HCT116 (cell line): Measurements from ENCODE around the gene ATP8B4.

Experiments used
- EGR1 ChIP-seq: IDR thresholded peaks from 2 replicates; pipeline ENCODE4 v1.6.1; 2012; ENCODE audit warnings: low read depth
- EZH2 ChIP-seq: fragments of 200-600 bp; sonication (generic); IDR thresholded peaks from 2 replicates; pipeline ENCODE4 v1.6.1; 2017; ENCODE audit warnings: antibody characterized with exemption, mixed run types
- EZH2phosphoT487 ChIP-seq: fragments of 200-600 bp; IDR thresholded peaks from 2 replicates; pipeline ENCODE4 v1.6.1; 2018; ENCODE audit warnings: antibody characterized with exemption, borderline replicate concordance
- FOSL1 ChIP-seq: IDR thresholded peaks from 2 replicates; pipeline ENCODE4 v1.6.1; 2012; ENCODE audit warnings: low read depth
- POLR2AphosphoS5 ChIP-seq: IDR thresholded peaks from 2 replicates; pipeline ENCODE4 v1.6.1; 2011; ENCODE audit warnings: mild to moderate bottlenecking, low read depth, low read length, moderate library complexity
- TCF7L2 ChIP-seq: IDR thresholded peaks from 2 replicates; pipeline ENCODE4 v1.7.0; 2011; ENCODE audit warnings: borderline replicate concordance, inconsistent platforms; ENCODE audit not compliant: insufficient read depth, insufficient read length; ENCODE audit errors: extremely low read depth
- ZFX ChIP-seq: fragments of 450-650 bp; IDR thresholded peaks from 2 replicates; pipeline ENCODE4 v1.6.1; 2017
- ZNF274 ChIP-seq: fragments of 200-500 bp; sonication (Bioruptor generic); IDR thresholded peaks from 2 replicates; pipeline ENCODE4 v1.6.1; 2014; ENCODE audit warnings: mild to moderate bottlenecking, low read depth, low read length, inconsistent platforms
- TF ChIP-seq, protein P1 (sequence below), 3 experiments: fragments of 200-600 bp in 1 of 3; sonication (generic) in 1 of 3; IDR thresholded peaks in 2 of 3; conservative IDR thresholded peaks in 1 of 3; 2 replicates each; pipeline ENCODE4 v1.5.1; 2012 to 2017; ENCODE audit warnings: low read depth in 2 of 3, low read length in 2 of 3, antibody characterized with exemption in 1 of 3, borderline replicate concordance in 1 of 3, control low read depth in 1 of 3, mild to moderate bottlenecking in 1 of 3, mixed read lengths in 1 of 3, mixed run types in 1 of 3, moderate library complexity in 1 of 3; ENCODE audit not compliant: insufficient read depth in 1 of 3

DNA sequence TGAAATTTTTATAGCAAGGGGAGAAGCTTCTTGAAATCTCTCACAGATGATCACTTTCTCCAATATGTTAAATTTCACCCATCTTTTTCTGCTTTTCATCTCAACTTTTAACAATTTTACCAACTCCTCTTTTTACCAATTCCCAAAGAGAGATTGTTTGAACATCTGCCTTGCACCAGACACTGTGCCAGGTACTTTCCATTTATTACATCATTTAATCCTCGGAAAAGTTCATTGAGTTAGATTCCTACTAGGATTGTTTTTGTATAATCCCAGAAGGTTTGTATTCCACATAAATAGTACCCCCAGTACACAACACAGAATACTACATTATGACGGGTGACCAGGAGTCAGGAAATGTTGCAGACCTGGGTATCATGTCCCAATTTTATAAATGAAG is 74.1 kb downstream of the ATP8B4 start:
- no peak for TF ChIP-seq POLR2AphosphoS5
- TF ChIP-seq, protein P1, sequence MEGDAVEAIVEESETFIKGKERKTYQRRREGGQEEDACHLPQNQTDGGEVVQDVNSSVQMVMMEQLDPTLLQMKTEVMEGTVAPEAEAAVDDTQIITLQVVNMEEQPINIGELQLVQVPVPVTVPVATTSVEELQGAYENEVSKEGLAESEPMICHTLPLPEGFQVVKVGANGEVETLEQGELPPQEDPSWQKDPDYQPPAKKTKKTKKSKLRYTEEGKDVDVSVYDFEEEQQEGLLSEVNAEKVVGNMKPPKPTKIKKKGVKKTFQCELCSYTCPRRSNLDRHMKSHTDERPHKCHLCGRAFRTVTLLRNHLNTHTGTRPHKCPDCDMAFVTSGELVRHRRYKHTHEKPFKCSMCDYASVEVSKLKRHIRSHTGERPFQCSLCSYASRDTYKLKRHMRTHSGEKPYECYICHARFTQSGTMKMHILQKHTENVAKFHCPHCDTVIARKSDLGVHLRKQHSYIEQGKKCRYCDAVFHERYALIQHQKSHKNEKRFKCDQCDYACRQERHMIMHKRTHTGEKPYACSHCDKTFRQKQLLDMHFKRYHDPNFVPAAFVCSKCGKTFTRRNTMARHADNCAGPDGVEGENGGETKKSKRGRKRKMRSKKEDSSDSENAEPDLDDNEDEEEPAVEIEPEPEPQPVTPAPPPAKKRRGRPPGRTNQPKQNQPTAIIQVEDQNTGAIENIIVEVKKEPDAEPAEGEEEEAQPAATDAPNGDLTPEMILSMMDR (IDR thresholded peaks at IDR 0.05 in 2 of 3, conservative IDR thresholded peaks at IDR 0.05 in 1 of 3; ENCODE audit: borderline replicate concordance in 1 of 3, insufficient read depth in 1 of 3, low read depth in 2 of 3, low read length in 2 of 3) = no peak
- TF ChIP-seq EZH2phosphoT487 = no peak
- no peak for TF ChIP-seq EGR1
- no peak for TF ChIP-seq TCF7L2
- TF ChIP-seq EZH2 = no peak
- TF ChIP-seq ZFX = no peak
- TF ChIP-seq FOSL1 = no peak
- no peak for TF ChIP-seq ZNF274
